Raji (cell line): ENCODE data around the gene CELF1.

Source experiments
- POLR2A ChIP-seq: IDR thresholded peaks from 2 replicates; pipeline ENCODE4 v1.6.1; 2011; ENCODE audit warnings: low read depth, low read length, control low read depth; ENCODE audit not compliant: insufficient read depth

Gene CELF1

DNA sequence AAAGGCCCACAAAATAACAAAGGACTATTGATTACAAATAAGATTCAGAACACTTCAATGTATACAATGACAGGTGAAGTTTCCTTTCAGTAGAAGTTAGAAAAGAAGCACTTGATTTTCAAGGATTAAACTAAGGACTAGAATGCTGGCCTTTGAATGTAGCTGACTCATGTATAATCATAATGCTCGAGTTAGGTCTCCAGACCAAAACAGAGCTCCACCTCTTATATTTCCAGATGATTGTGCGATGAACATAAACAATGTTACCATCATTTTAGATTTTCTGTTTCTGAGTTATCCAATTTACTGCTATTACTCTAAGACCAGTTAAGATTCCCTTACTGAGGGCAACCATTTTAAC is 63.6 kb downstream of the CELF1 start:
- TF ChIP-seq POLR2A, result no peak

DNA sequence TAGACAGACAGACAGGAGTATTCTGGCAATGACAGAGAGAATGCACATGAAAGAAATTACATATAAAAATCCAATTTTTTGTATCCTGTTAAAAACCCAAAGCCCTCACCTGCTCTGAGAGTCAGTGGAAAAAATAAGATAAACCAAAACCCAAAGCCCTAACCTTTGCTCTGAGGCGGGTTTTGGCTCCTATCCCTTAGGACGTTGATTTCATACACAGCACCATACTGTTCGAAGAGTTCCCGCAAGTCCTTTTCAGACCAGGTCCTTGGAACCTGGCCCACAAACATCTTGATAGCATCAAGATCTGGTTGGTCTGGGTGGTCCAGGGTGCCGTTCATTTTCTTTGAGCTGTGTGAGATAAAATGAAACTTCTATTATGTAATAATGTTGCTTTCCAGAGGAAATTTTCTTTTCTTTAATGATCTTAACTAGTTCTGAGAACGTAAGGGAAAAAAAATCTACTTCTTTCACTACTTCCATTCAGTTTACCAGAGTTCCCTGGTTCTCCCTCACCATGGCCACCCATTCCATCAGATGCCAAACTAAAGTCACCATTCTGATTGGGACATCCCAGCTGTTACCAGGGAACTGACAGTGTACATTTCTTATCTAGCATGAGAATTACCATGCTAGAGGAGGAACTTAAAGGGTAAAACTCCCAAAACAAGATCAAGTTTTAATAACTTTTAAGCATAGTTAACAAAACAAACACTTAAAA is 64.1 kb downstream of the CELF1 start:
- no peak for TF ChIP-seq POLR2A

DNA sequence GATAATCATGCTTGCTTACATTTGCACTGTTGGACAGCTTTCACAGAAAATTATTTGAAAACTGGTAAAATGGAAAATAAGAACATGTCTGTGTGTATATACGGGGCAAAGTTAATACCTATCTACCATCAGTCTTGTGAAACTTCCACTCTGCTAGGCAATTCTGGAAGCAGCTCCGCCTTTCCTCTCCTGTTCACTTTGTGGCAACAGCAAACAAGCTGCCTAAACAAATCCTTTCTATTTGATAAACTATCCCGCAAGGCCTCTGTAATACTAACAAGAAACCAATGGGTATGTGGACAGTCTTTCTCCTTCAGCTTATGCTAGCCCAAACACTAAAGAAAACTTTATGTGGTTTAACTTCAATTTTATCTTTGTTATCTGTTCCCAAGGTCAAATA is 64.8 kb downstream of the CELF1 start:
- TF ChIP-seq POLR2A, result no peak

DNA sequence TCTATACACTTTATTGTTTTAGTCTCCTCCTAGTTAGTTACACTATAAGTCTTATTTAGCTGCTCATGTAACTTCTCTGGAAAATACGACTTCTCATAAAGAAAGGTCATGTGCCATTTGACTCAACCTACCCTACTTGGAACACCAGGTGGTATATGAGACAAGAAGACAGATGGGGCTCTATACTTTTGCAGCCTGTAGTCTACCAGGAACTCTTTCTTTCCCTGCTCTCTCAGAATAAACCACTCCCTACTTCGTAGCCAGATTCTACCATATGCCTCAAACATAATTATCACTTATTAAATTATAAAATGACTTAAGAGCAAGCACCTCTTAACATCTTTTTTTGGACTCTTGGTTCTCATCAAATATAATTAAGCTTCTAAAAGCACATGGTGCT is 65.5 kb downstream of the CELF1 start:
- no peak for TF ChIP-seq POLR2A

DNA sequence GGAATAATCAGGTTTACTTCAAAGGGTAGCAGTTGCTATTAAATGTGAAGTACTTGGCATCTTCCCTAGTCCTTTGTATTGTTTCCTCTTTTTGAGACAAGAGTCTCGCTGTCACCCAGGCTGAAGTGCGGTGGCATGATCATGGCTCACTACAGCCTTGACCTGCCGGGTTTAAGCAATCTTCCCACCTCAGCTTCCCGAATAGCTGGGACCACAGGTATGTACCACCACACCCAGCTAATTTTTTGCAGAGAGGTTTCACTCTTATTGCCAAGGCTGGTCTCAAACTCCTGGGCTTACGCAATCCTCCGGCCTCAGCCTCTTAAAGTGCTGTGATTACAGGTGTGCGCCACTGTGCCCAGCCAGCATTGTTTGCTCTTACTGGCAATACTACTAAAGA is 67.8 kb downstream of the CELF1 start:
- no peak for TF ChIP-seq POLR2A

DNA sequence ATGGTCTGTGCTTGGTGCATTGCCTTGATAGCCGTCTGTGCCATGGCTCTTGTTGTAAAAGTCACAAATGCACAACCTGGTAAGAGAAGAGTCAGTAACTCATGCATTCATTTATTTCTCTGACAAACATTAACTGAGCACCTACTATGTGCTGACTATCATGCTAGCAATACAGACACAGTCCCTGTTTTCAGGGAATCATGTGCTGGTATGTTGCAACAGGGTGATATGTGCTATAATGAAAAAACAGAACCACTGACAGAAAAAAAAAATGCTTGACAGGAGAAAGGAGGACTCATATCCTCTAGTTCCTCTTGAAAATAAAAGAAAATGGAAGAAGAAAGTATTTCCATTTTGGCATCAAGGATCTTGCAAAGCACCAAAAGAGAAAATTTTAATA is 69.5 kb downstream of the CELF1 start:
- no peak for TF ChIP-seq POLR2A

DNA sequence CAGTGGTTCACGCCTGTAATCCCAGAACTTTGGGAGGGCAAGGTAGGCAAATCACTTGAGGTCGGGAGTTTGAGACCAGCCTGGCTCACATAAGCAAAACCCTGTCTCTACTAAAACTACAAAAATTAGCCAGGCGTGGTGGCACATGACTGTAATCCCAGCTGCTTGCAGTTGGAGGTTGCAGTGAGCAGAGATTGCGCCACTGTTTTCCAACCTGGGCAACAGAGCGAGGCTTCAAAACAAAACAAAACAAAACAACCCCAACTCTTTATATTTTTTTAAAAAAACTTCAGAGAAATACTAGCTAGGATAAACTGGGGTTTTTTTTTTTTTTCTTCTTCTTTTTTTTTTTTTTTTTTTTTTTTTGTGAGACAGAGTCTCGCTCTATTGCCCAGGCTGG is 72.2 kb downstream of the CELF1 start:
- TF ChIP-seq POLR2A, result no peak

DNA sequence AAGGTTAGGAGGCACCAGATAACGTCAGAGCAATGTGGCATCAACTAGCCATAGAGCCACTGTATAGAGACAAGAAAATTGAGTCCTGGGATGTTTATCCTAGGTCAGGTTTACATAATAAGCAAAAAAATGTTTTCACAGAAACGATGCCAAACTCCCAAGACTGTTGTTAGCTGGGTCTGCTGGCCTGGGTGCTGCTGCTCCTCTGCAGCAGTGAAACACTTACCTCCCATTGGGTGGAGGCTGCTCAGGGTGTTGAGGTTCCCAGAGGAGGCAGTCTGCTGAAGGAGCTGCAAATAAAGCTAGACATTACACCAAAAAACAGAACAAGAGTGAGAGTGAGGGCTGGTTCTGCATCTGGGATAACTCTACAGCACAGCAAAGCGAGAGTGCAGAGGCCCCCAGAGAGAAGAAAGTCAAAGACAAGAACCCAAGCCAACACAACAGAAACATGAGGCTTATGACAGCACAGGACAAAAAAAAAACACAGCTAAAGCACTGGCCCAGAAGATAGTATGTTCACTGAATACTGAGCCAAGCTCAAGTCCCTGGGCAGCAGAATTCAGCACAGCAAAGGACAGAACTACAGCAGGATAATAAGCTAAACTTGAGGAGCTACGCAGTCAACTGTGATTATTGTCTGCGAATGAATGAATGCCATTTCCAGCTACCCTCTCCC is 74.1 kb downstream of the CELF1 start:
- no peak for TF ChIP-seq POLR2A

DNA sequence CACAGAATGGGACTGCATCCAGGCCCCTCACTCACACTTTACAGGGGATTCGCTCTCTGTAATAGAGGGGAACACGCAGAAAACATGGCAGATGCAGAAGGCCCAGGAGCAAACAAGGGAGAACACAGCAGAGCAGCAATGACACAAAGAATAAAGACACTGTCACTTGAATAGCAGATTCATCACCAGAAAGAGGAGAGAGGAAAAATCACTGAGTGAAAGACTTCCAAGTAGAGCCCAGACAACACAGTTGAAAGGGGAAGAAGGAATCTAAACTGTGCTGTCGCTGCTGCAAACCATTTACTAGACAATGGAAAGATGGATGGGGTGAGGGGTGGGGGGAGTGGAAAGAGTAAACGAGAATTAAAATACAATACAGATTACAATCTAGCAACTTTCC is 75.2 kb downstream of the CELF1 start:
- no peak for TF ChIP-seq POLR2A

DNA sequence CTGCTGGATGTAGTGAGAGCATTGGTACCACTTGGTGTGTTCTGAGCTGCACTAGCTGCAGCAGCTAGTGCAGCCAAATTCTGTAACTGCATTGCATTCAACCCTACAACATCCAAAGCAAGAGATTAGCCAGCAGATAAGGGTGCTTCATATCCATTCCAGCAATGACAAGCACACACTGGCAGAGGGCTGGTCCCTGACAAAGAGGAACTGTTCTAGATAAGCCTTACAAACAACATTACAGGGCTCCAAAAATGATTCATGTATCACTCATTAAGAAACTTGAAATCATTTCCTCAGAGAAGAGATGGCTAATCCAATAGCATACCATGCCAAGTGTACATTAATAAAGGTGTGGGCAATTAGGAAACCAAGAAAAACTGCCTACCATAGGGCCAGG is 75.6 kb downstream of the CELF1 start:
- no peak for TF ChIP-seq POLR2A

DNA sequence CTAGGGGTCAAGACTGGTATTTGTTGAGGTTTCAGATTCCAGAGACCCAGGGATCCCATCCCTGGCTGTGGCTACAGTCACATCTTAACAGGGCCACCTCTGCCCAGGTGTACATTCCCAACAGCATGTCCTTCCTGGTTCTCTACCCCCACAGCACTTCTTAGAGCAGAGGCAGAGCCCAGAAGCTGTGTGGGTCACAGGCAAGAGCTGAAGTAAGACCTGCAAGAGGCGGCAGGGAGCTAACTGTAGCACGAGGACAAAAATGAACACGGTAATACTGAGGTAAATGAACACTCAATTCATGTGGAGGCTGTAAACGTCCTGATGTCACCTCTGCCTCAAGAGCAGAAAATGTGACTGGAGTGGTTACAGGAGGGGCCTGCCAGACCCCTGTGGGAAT is 82.3 kb downstream of the CELF1 start:
- no peak for TF ChIP-seq POLR2A

DNA sequence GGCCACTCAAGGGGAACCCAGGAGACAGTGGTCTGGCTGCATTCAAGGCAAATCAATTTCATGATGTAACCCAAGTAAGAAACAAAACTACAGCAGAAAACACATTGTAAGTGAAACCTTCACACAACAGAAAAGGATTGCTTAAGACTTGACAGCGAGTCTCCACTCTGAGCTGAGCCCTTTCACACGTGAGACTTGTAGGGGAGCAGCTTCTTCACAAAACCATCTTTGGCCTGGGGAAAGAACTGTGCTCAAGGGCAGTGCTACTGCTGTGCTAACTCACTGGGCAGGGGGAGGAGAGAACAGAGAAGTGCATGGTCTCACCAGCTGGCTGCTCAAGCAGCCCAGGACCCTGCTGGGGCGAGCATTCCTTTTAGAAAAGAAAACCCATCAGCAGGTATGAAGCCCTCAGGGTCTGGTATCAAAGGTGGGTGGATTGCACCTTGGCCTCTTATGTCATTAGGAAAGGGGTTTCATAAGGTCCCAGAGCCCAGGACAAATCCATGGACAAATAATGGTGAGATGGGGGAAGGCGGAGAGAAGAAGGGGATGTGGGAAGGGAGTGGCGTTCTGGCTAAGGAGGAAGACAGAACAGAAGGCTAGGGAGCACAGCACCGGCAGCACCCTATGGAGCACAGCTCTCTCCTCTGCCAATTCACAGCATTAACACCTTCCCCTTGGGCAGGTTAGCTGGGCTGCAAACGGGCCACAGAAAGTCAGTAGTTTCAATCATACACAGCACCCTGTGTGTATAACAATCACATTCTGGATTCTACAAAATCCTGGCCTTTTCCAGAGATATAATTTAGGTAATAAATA is 83.4 kb downstream of the CELF1 start:
- no peak for TF ChIP-seq POLR2A

DNA sequence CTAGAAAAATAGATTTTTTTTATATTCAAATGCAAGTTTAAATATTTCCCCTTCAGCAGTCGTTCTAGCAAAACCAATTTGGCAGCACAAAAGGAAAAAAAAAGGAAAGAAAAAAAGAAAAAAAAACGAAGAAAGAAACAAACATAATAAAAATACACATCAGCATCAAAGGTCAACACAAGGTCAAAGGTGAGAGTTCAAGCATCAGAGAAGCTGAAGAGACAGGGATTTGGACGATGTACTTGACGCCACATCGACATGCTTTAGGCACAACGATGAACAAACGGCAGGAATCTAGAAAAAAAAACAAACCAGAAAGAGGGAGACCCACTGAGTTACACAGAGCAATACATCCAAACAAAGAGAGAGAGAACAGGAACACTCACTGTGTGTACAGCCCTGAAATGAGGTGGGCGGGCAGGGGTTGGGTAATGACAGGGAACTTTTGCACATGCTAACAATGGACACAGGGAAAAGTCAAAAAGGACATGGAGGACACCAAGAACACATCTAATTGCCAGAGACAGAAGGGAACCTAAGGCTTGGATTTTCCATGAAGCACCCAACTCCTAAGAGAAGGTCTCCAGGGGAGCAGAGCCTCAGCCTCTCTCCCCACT is 84.2 kb downstream of the CELF1 start:
- no peak for TF ChIP-seq POLR2A

DNA sequence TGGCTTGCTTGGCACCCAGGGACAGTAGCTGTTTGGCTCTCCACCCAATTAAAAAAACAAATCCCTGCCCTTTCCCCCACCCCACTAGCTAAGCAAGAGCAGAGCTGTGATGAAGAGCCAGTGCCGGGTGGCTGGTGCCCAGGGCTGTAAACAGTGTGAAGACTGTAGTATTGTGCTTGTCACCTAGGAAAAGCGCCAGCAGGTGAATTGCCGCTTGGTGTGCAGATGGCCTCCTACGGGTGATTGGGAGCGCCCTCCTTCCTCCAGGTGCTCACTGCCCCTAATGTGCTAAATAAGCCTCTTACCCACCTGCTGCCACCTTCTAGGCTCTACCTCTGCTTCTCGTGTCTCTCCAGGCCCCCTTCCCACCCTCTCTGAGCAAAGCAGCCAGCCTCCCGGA is 85.6 kb downstream of the CELF1 start:
- TF ChIP-seq POLR2A, result no peak

DNA sequence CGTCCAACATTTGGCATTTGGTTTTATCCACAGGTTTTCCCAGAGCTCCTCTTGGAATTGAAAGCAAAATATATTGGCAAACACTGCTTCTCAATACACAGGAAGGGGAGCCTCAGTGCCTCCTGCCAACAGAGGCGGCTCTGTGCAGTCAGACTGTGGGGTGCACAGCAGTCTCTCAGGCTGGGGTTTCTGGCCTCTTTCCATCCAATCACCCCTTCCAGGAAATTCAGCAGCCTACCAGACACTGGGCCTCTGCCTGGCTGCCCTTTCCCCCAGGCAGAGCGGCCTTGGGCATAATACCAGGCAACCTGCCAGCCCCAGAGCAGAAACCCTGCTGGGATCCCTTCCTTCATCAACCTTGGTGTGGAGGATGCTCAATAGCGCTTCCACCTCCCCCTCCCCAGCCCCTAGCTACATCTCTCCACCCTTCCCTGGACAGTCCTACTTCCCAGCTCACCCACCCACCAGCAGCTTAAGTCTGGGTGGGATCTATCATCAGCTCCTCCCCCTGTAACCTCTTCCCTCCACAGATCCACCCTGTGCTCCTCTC is 86.2 kb downstream of the CELF1 start:
- TF ChIP-seq POLR2A, result no peak
